AG09309 (cell line): ENCODE data around the gene HRK.

Source experiments
- DNase-seq: peaks from one replicate; pipeline ENCODE4 v3.0.0-alpha.2; 2010; ENCODE audit warnings: low read depth
- H3K4me3 ChIP-seq: 2 replicates; pipeline ENCODE4 v1.5.1; 2011; ENCODE audit warnings: mild to moderate bottlenecking, low read depth, low read length, moderate library complexity; ENCODE audit not compliant: control insufficient read depth
- TF ChIP-seq, protein P1 (sequence below): IDR thresholded peaks from 2 replicates; pipeline ENCODE4 v1.5.1; 2011; ENCODE audit warnings: mild to moderate bottlenecking, low read depth, low read length, inconsistent platforms; ENCODE audit not compliant: insufficient read depth, control insufficient read depth; ENCODE audit errors: missing control alignments

The HRK gene

DNA sequence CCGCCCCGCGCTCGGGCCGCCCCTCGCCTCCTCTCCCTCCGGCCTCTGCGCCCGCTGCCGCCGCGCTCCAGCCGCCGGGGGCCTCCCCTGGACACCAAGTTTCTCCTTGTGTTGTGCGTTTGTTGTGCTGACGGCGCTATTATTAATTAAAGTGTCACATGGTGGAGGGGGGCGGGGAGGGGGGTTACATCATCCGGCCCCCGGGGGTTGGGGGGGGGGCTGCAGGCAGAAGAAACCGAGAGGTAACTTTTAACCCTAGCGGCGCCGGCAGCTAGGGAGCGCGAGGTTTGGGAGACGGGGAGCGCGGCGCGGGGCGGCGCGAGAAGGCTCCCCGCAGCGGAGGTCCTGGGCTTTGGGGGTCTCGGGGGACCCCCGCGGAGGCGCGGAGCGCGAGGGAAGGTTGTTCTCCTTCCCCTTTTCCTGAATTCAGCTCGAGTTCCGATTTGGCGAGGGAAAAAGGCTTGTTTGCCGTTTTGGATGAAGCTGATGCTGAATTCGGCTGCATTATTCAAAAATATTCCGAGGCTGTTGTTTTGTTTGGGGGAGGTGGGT lies at the start of gene HRK:
TSS of gene HRK (minus strand) at position 117 of the 552 bp plus-strand sequence. CDS start 134 bp downstream, outside the sequence.
- TF ChIP-seq, protein P1, sequence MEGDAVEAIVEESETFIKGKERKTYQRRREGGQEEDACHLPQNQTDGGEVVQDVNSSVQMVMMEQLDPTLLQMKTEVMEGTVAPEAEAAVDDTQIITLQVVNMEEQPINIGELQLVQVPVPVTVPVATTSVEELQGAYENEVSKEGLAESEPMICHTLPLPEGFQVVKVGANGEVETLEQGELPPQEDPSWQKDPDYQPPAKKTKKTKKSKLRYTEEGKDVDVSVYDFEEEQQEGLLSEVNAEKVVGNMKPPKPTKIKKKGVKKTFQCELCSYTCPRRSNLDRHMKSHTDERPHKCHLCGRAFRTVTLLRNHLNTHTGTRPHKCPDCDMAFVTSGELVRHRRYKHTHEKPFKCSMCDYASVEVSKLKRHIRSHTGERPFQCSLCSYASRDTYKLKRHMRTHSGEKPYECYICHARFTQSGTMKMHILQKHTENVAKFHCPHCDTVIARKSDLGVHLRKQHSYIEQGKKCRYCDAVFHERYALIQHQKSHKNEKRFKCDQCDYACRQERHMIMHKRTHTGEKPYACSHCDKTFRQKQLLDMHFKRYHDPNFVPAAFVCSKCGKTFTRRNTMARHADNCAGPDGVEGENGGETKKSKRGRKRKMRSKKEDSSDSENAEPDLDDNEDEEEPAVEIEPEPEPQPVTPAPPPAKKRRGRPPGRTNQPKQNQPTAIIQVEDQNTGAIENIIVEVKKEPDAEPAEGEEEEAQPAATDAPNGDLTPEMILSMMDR = no peak
- H3K4me3 ChIP-seq = peak within 1 kb of the TSS; percentile 11
- DNase-seq = no peak

DNA sequence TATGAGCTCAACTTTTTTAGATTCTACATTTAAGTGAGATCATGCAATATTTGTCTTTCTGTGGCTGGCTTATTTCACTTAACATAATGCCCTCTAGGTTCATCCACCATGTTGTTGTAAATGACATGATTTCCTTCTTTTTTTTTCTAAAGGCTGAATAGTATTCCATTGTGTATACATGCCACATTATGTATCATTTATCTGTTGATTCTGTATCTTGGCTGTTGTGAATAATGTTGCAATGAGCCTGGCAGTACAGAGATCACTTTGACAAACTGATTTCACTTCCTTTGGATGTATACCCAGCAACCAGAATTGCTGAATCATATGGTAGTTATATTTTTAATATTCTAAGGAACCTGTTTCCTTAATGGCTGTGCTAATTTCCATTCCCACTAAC lies 48.6 kb upstream of the HRK start:
- DNase-seq = no peak
- H3K4me3 ChIP-seq = no peak overlapping the region
- TF ChIP-seq, protein P1 = no peak

DNA sequence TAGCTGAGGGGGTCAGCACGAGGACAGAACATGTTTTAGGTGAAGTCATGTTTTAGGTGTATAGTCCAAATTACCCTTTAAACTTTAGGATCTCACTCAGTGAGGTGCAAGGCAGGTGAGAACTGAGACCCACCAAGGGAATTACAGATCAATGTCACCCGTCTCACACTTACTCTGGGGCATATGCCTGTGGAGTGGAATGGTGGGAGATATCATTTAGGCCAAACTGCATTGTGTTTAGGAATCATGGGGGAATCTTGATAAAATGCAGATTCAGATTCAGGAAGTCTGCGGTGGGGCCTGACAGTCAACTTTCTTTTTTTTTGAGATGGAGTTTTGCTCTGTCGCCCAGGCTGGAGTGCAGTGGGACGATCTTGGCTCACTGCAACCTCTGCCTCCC lies 47.3 kb upstream of the HRK start:
- TF ChIP-seq, protein P1 = no peak
- DNase-seq = no peak
- no peak overlapping the region for H3K4me3 ChIP-seq

DNA sequence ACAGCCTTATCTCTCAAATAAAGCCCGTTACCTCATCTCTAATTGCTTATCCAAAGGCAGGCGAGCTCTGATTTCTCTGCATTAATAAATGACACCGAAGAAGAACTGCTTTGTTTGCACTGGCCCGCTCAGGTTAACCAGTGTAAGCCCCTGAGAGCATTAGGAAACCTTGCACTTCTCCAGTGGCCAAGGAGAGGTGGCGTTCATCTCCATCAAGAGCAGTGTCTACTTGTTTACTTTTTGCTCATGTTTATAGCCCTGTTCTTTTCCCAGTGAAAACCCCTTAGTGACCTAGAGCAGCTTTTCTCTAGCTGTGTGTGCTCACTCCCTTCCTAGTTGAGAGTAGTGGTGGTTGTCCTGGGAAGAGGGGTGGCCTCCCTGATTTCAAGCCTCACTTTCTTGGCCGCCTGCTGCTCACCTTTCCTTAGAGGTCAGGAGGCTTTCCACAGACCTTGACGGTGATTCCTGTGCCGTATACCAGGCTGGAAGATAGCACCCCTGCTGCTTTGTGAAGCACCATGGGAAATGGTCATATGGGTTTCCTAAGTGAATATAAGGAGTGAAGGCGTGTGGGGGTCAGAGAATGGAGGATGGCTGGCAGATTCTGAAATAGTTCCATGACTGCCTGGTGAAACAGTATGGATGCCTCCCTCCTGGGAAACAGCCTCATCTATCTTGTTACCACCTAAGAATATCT lies 46.2 kb upstream of the HRK start:
- no peak for DNase-seq
- TF ChIP-seq, protein P1 = no peak
- no peak overlapping the region for H3K4me3 ChIP-seq

DNA sequence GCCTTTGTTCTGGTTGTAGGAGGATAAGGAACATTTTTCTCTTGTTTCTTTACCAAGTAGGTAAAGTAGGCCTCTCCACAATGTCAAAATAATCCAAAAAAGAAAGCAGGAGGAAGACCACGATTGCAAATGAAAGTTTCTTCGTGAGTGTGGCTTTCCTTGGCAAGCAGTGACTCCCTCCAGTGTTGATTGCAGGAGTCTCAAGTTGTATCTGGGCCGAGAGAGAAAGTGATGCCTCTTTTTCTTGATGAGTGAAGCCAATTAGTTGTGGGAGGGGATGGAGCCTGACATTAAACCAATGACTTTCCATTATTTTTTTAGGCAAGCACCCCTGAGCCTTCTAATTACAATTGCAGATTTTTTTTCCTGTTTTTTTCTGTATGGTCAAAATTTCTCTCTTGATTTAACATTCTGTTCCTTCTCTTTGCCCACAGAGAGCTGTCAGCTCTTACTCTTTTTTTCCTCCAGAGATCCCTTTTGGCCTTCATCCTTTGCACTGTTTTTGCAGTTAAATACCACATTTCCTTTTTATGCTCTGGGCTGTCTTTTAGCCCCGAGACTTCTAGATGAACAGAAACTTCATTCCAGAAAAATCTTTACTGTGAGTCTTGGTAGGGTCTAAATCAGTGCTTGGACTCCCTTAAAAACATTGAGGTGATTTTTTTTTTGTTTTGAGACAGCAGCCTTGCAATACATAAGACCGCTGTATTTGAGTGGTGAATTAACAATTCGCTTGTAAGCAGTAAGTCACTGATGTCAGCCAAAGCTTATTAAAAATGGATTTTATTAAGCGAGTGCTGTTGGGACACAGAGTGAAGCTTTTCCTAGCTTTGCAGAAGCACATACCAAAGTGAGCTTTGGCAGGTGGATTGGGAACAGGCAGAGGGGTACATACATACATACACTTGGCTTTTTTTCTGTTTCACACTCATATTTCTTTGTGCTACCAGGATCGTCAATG lies 45.3 kb upstream of the HRK start:
- no peak overlapping the region for H3K4me3 ChIP-seq
- TF ChIP-seq, protein P1 = no peak
- no peak for DNase-seq

DNA sequence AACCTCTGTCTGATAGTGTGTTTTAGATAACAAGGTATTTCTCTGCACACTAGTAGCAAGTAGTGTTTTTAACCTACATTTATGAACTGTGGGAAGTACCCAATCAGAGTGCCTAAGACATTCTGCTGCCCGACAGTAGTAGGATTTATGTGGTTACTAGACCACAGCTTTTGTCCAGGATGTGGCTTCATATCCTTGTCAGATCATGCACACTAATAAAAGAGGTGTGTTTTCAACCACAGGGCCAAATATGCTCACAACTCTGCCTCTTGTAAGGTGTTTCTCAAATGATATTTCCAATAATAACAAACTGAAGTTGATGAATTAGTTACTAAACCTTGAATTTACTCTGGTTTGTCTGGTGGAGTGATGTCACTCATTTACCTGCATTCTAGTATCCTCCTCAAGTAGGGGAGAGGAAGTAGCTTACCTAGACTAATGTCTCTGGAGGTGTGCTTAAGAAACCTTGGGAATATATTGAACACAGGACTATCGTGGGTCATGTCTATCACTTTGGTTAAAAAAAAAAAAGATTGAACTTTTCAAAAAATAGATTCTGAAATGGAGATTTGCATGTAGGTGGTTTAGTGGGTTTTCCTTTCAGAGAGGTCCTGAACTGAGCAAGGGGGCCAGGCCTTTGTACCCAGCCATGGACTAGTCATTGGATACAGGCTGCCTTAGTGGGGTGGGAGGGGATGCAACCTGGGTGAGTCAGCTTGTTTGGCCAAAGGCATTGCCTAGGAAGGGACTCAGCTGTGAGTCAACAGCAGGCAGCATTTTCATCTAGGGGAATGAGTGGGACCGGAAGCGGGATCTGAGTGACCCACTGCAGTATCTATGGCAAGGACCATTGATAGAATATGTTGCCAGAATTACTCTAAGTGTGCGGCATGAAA lies 43.6 kb upstream of the HRK start:
- no peak for DNase-seq
- no peak overlapping the region for H3K4me3 ChIP-seq
- TF ChIP-seq, protein P1 = no peak
